GM23338 (cell line): ENCODE measurements around the gene ZBTB42. TPM values are rescaled to one million over a fixed set of nuclear protein-coding genes. Genes with fewer than 3 reads are reported as not detected.

Source experiments
- ATAC-seq: fragments of 200-7000 bp; cut with Tn5 transposase; 3 replicates; pipeline ENCODE4 v1.9.1; 2020
- DNase-seq: peaks from one replicate; pipeline ENCODE4 v3.0.0-alpha.2; 2015; ENCODE audit warnings: low spot score
- H2AFZ ChIP-seq: fragments of 200-600 bp; sonication (generic); 2 replicates; pipeline ENCODE4 v1.8.0; 2016; ENCODE audit warnings: antibody characterized with exemption, mild to moderate bottlenecking, moderate library complexity
- H3F3A ChIP-seq: fragments of 200-600 bp; sonication (generic); replicated peaks from 2 replicates; pipeline ENCODE4 v1.8.0; 2017; ENCODE audit warnings: antibody characterized with exemption, mixed run types, low read depth
- H3K27ac ChIP-seq: fragments of 200-600 bp; sonication (generic); 2 replicates; pipeline ENCODE4 v1.6.1; 2016; ENCODE audit warnings: low read depth
- H3K27me3 ChIP-seq: fragments of 200-600 bp; sonication (generic); 2 replicates; pipeline ENCODE4 v1.8.0; 2016; ENCODE audit warnings: mild to moderate bottlenecking, mixed run types, moderate library complexity; ENCODE audit not compliant: insufficient read depth
- H3K36me3 ChIP-seq: fragments of 200-600 bp; sonication (generic); 2 replicates; pipeline ENCODE4 v1.8.0; 2016; ENCODE audit warnings: mild to moderate bottlenecking; ENCODE audit not compliant: insufficient read depth
- H3K4me1 ChIP-seq: fragments of 200-600 bp; sonication (generic); 2 replicates; pipeline ENCODE4 v1.8.0; 2016; ENCODE audit warnings: mild to moderate bottlenecking, moderate library complexity; ENCODE audit not compliant: insufficient read depth
- H3K4me2 ChIP-seq: fragments of 200-600 bp; sonication (generic); 2 replicates; pipeline ENCODE4 v1.7.1; 2017; ENCODE audit warnings: mixed run types
- H3K4me3 ChIP-seq: fragments of 200-600 bp; sonication (generic); 2 replicates; pipeline ENCODE4 v1.6.1; 2016; ENCODE audit warnings: mixed run types
- H3K79me2 ChIP-seq: fragments of 200-600 bp; sonication (generic); replicated peaks from 2 replicates; pipeline ENCODE4 v1.8.0; 2017; ENCODE audit warnings: mild to moderate bottlenecking; ENCODE audit not compliant: insufficient read depth
- H3K9me2 ChIP-seq: fragments of 200-600 bp; sonication (generic); 2 replicates; pipeline ENCODE4 v1.8.0; 2017; ENCODE audit not compliant: insufficient read depth
- H4K20me1 ChIP-seq: fragments of 200-600 bp; sonication (generic); replicated peaks from 2 replicates; pipeline ENCODE4 v1.8.0; 2017; ENCODE audit warnings: mild to moderate bottlenecking; ENCODE audit not compliant: insufficient read depth
- H3K27ac Mint-ChIP-seq: 2 replicates; pipeline ENCODE4 v1.8.0; 2020; ENCODE audit warnings: inconsistent platforms, mild to moderate bottlenecking, moderate library complexity, mixed read lengths
- H3K27me3 Mint-ChIP-seq: 3 replicates; pipeline ENCODE4 v1.8.0; 2022; ENCODE audit warnings: low read depth, mild to moderate bottlenecking, moderate library complexity, mixed read lengths, inconsistent platforms; ENCODE audit not compliant: insufficient read depth, poor library complexity
- H3K36me3 Mint-ChIP-seq: 3 replicates; pipeline ENCODE4 v1.8.0; 2021; ENCODE audit warnings: low read depth, mild to moderate bottlenecking, inconsistent platforms, moderate library complexity, mixed read lengths
- H3K4me1 Mint-ChIP-seq: 3 replicates; pipeline ENCODE4 v1.8.0; 2020; ENCODE audit warnings: mild to moderate bottlenecking, inconsistent platforms, mixed read lengths
- H3K4me3 Mint-ChIP-seq: 3 replicates; pipeline ENCODE4 v1.8.0; 2021; ENCODE audit warnings: moderate library complexity, mild to moderate bottlenecking, inconsistent platforms, mixed read lengths
- H3K9me3 Mint-ChIP-seq: 3 replicates; pipeline ENCODE4 v1.8.0; 2020; ENCODE audit warnings: moderate library complexity, mild to moderate bottlenecking, inconsistent platforms, mixed read lengths
- CTCF ChIP-seq, 2 experiments: fragments of 200-600 bp in 1 of 2; sonication (generic) in 1 of 2; conservative IDR thresholded peaks; 2 replicates each; pipeline versions ENCODE4 v1.5.1 to v1.6.1; 2016 to 2017; ENCODE audit warnings: antibody characterized with exemption in 2 of 2, low read depth in 2 of 2, mild to moderate bottlenecking in 2 of 2, moderate library complexity in 1 of 2
- ETS1 ChIP-seq: IDR thresholded peaks from 2 replicates; pipeline ENCODE4 v1.6.1; 2016; ENCODE audit warnings: antibody characterized with exemption
- EZH2 ChIP-seq: fragments of 200-600 bp; sonication (generic); IDR thresholded peaks from one replicate; pipeline ENCODE4 v1.8.0; 2017; ENCODE audit warnings: antibody characterized with exemption, mild to moderate bottlenecking, low read depth; ENCODE audit not compliant: unreplicated experiment
- JUNB ChIP-seq: IDR thresholded peaks from one replicate; pipeline ENCODE4 v1.6.1; 2016; ENCODE audit warnings: antibody characterized with exemption; ENCODE audit not compliant: unreplicated experiment
- REST ChIP-seq: IDR thresholded peaks from one replicate; pipeline ENCODE4 v1.6.1; 2018; ENCODE audit warnings: antibody characterized with exemption; ENCODE audit not compliant: unreplicated experiment
- STAT1 ChIP-seq: IDR thresholded peaks from one replicate; pipeline ENCODE4 v1.6.1; 2016; ENCODE audit warnings: antibody characterized with exemption; ENCODE audit not compliant: unreplicated experiment
- ZNF331 ChIP-seq: fragments of 250-450 bp; sonication (Bioruptor Pico); IDR thresholded peaks from 2 replicates; pipeline ENCODE4 v1.5.0; 2020; ENCODE audit warnings: low read depth, mild to moderate bottlenecking, moderate library complexity
- ZNF462 ChIP-seq: fragments of 250-450 bp; sonication (Bioruptor Pico); IDR thresholded peaks from 2 replicates; pipeline ENCODE4 v1.5.0; 2020; ENCODE audit warnings: mild to moderate bottlenecking, moderate library complexity
- polyA plus RNA-seq: library from polyadenylated mRNA; unstranded; fragments of >200 nt; fragmentation: Nextera tagmentation; extraction: Ambion mirVana; gene quantifications from 2 replicates; pipeline ENCODE4 v1.2.1, GENCODE V29; 2016
- total RNA-seq: library from RNA; depleted of rRNA; stranded (reverse); fragments of >200 nt; shearing (Covaris generic); gene quantifications from 2 replicates; pipeline ENCODE4 v1.2.3, GENCODE V29; 2014

ZBTB42 gene
- total and polyA plus RNA-seq, 2 experiments from 2014 or later, result 0.70 to 4.4 TPM

GRCh38 chr14:104779776-104780512 lies 21.0 kb upstream of the ZBTB42 start:
- H3K27ac ChIP-seq, result no peak overlapping the region
- no peaks in the 10 kb centered on the region for H4K20me1 ChIP-seq
- 0 out of 3 replicates have a peak, but pooled peaks cover 3% of the 10 kb centered on the region for H3K36me3 Mint-ChIP-seq
- ATAC-seq (no peak), DNase-seq (no peak)
- no peaks in the 10 kb centered on the region for H3F3A ChIP-seq
- no peak overlapping the region for H3K4me3 Mint-ChIP-seq
- H3K9me2 ChIP-seq, result no peaks in the 10 kb centered on the region
- H3K9me3 Mint-ChIP-seq, result no peaks in the 10 kb centered on the region
- H3K4me1 Mint-ChIP-seq, result no peaks in the 10 kb centered on the region
- no peak for TF ChIP-seq JUNB
- no peak for TF ChIP-seq CTCF (conservative IDR thresholded peaks at IDR 0.05; ENCODE audit: low read depth in 2 of 2)
- no peak for TF ChIP-seq ZNF331 (CRISPR knock-in tag)
- TF ChIP-seq ETS1, result no peak
- TF ChIP-seq STAT1, result no peak
- H3K4me2 ChIP-seq, result no peak overlapping the region
- H3K27ac Mint-ChIP-seq, result no peak overlapping the region
- no peaks in the 10 kb centered on the region for H3K27me3 ChIP-seq
- H3K4me3 ChIP-seq, result no peak overlapping the region
- peaks cover 7% of the 10 kb centered on the region for H3K27me3 Mint-ChIP-seq
- H2AFZ ChIP-seq, result no peak overlapping the region
- H3K36me3 ChIP-seq, result no peaks in the 10 kb centered on the region
- H3K4me1 ChIP-seq, result no peaks in the 10 kb centered on the region
- no peaks in the 10 kb centered on the region for H3K79me2 ChIP-seq

GRCh38 chr14:104780513-104781030 lies 20.3 kb upstream of the ZBTB42 start:
- Mint-ChIP-seq H3K9me3 (no peaks in the 10 kb centered on the region), H3K27ac (no peak overlapping the region), H3K4me1 (no peaks in the 10 kb centered on the region), H3K4me3 (no peak overlapping the region), H3K27me3 (peaks cover 7% of the 10 kb centered on the region), H3K36me3 (0 out of 3 replicates have a peak, but pooled peaks cover 3% of the 10 kb centered on the region)
- ATAC-seq, result no peak
- Histone ChIP-seq H3K79me2 (no peaks in the 10 kb centered on the region), H3F3A (no peaks in the 10 kb centered on the region), H4K20me1 (no peaks in the 10 kb centered on the region), H3K4me1 (no peaks in the 10 kb centered on the region), H3K9me2 (no peaks in the 10 kb centered on the region), H3K27ac (no peak overlapping the region), H3K4me2 (no peak overlapping the region), H3K36me3 (no peaks in the 10 kb centered on the region), H2AFZ (no peak overlapping the region), H3K4me3 (no peak overlapping the region), H3K27me3 (no peaks in the 10 kb centered on the region)
- no peak for DNase-seq
- TF ChIP-seq ZNF462 (CRISPR knock-in tag) (no peak), EZH2 (no peak), REST (no peak)
